ENCODE measurements around the gene SERINC3.
"Not testable (repeated sequence)": the region's sequence is repeated elsewhere in the genome, so short reads cannot be mapped to it uniquely, and the experiment has no call there.

SERINC3 gene

GRCh38 chr20:44521484-44522481 is at the start of gene SERINC3:
SERINC3 (minus strand) TSS chr20:44522070; CDS start chr20:44521951, 119 bp downstream.
- peak; percentile 81 for DNase-seq (ENCODE audit: low read depth)

DNA sequence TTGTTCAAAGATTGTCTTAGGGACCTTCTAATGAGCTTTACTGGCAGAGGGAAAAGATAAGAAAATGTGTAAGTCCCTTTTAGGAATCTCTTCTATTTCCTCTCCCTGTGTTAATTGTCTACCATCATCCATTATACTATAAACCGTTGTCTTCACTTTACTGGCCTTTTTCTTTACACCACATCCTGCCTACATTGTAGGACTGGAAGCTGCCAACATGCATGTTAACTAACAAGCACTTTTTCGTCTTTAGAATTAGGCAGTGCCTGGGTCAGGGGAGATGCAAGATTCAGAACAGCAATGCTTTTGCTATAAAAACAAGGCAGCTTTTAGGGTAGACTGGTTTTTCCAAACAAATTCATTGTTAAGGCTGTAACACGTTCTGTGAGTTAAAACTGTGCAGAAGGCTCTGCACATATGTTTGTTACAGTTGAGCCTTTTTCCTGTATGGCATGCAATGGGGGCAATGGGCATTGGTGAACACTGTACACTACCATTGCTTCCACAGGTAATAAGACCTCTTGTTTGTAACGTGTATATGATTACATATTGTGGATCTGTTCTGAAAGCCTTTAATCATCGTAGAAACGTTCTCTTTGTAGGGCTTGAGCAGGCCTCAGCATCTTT is 49.6 kb upstream of the SERINC3 start:
- DNase-seq (ENCODE audit: low read depth), result no peak

DNA sequence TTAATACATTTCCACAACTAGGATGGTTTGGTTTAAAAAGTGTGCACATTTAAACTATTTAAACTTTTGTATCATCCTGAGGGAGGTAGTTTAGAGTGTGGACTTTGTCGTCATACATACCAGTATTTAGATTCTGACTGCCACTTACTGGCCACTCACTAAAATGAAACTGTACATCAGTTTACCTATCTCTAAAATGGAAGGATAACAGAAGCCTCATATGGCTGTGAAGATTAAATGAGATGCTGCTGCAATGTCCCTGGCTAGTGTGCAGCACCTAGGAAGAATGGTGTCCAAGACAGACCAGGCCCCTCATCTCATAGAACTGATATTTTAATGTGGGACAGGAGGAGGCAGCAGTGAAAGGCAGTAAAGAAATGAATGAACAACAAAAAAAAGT is 48.5 kb upstream of the SERINC3 start:
- no peak for DNase-seq (ENCODE audit: low read depth)

DNA sequence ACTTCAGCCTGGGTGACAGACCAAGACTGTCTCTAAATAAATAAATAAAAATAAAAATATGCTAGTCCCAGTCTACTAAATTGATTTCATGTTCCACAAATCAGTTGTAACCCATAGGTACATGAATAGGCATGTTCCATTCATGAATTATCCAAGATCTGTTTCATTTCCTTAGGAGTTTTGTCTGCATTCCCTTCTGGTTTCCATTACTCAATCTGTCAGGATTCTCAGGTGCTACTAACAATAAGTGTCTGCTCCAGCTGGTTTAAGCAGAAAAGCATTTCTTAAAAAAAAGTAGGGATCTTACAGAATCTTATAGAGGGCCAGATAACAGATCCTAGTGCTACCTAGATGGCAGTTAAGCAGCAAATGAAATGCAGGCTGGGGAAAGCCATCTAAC is 44.9 kb upstream of the SERINC3 start:
- no peak for DNase-seq (ENCODE audit: low read depth)

- DNase-seq (ENCODE audit: low read depth), result no peak
Measured at GRCh38 chr20:44566018-44566417, 44.1 kb upstream of the SERINC3 start.

- DNase-seq (ENCODE audit: low read depth), result no peak
Measured at GRCh38 chr20:44561876-44562275, 40.0 kb upstream of the SERINC3 start.

- DNase-seq (ENCODE audit: low read depth), result not testable (repeated sequence)
Measured at GRCh38 chr20:44560818-44561217, 38.9 kb upstream of the SERINC3 start.

- no peak for DNase-seq (ENCODE audit: low read depth)
Measured at GRCh38 chr20:44560229-44560628, 38.4 kb upstream of the SERINC3 start.

DNA sequence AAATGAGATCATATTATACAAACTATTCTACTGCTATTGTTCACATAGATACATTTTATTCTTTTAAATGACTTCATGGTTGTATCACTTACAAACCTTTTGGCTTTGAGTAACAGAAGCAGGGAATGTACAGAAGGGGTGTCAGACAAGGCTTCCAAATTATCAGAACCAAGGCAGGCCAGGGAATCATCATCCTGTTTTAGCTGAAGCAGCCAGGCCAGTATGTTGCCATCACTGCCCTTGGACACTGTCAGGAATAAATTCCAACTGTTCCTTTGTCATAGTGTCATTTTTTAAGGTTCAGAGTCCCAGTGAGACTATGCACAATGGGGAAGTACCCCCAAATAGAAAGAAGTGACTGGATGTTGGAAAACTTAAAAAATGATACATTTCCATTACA is 37.4 kb upstream of the SERINC3 start:
- no peak for DNase-seq (ENCODE audit: low read depth)

- DNase-seq (ENCODE audit: low read depth), result no peak
Measured at GRCh38 chr20:44552950-44553908, 31.4 kb upstream of the SERINC3 start.

DNA sequence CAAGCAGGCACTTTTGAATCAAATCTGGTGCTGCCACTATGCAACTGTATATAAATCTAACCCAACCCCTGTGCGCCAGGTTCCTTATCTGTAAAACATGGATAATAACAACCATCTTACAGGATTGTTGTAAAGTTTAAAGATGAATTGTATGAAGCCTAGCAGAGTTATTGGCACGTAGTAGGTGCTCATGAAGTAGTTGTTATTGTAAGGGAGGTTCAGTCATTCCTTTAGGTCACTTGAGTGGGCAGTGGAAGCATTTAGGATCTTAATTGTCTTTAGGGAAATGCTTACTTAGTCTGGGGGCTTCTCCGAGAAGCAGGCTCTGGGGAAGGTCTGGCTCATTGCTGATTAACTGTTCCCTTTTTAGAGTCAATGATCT is 30.7 kb upstream of the SERINC3 start:
- DNase-seq (ENCODE audit: low read depth), result no peak

DNA sequence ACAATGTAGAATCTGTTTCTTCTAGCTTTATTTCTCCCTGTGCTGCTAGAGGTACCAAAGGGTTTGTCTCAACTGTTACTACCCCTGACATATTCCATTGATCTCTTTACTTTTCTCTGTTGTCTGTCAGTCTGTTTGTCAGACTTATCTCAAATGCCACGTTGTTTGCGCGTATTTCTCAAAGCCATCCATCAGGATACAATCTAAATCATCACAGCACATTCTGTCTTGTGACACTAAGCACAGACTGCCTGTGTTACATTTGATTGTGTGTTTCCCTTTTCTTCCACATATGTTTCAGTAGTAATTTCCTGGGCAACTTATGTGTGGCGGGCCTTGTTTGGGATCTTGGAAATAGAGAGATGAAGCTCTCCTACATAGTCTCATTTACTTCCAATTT is 30.2 kb upstream of the SERINC3 start:
- DNase-seq (ENCODE audit: low read depth), result no peak

DNA sequence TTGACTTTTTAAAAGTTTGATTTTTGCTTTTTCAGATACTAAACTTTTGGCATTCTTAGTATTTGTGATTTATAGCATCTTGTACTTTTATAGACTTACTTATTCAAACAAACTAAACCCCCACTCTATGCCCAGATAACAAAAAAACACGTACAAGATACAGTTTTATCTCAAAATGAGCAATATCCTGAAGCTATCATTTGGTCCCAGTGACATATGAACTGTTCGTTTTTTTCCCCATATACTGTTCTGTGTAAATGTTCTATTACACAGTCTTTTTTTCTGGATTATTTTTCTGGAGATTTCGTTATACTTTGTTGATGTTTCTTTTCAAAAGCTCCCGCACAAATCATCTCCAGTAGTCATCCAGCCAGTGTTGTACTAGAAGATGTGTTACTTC is 27.3 kb upstream of the SERINC3 start:
- no peak for DNase-seq (ENCODE audit: low read depth)

- DNase-seq (ENCODE audit: low read depth), result no peak
Measured at GRCh38 chr20:44547419-44547818, 25.5 kb upstream of the SERINC3 start.

DNA sequence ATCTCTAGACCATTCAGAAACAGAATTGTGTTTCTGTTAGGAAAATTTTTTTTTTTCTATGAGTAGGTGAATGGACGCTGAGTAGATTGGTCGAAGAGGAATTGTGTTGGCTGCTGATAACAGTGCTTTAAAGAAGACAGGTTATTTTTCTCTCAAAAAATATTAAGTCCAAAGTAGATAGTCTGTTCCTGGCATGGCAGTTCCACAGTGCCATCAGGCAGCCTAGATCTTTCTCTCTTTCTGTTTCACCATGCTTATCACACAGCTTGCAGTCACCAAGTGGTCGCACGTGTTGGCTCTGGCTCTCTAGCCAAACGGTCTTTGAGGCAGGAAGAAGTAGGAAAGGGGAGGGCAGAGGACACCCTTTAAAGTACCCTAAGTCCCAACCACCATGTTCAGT is 22.4 kb upstream of the SERINC3 start:
- DNase-seq (ENCODE audit: low read depth), result no peak

DNA sequence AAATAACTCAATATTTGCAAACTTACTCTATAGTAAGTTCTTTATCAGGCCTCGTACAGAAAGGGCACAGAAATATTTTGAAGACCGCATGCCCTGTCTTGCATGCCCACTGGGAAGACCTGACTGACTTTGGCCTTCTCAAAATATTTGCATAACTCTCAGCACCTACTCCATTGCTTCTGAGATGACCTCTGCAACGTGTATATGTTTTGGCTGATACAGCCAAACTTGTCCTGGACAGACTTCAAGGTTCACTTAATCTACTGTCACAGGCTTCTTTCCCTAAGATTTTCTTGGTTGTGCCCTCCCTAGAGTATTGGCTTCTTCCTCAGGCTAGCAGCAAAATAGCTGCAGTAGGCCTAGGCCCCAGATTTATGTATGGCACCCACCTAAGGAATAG is 21.5 kb upstream of the SERINC3 start:
- DNase-seq (ENCODE audit: low read depth), result no peak

DNA sequence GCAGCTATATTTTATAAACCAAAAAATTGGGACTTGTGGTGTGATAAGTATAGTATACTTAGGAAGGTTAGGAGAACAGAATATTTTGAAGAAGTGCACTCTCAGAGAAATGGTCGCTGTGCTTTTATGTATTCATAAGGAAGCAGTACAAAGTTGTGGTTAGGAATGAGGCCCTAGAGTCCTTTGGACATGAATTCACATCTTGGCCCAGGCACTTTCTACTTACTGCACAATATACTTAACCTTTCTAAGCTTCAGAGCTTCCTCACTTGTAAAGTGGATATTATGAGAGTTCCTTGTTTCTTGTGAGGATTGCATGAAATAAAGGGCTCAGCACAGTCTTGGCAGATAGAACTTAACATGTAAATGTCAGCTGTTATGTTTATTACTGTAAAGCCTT is 21.0 kb upstream of the SERINC3 start:
- DNase-seq (ENCODE audit: low read depth), result no peak

DNA sequence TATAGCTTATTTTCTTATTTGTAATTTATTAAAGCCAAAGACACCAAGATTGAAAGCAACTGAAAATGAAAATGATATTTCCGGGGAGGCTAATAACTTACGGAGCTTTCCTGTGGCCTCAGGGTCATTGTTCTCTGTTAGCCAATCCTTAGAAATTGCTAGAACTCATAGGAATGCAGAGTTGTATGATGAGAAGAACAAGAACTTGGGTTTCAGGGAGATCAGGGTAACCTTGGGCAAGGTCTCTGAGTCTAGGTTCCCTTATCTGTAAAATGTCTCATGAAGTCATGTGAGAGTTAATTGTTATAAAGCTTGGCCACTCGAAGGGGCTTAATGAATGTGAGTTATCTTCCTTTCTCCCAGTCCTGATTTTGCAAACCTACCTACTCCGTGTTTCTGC is 20.1 kb upstream of the SERINC3 start:
- DNase-seq (ENCODE audit: low read depth), result no peak

DNA sequence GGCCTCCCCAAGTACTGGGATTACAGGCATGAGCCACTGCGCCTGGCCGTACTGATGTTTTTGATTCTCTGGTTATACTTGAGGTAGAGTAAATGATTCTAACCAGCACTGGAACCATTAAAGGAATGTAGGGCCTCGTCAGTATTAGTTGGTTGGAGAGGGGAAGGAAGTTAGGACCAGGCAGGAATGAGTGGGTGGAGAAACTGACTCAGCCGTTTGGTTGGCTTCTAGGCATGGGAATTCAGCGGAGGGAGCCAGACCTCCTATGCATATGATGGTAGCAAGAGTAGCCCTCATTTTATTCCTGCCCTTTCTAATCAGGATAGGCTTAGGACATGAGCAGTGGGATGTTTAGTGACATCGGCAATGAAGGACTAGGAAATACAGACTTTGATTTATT is 19.0 kb upstream of the SERINC3 start:
- DNase-seq (ENCODE audit: low read depth), result no peak

GRCh38 chr20:44537993-44538392 is 16.1 kb upstream of the SERINC3 start:
- DNase-seq (ENCODE audit: low read depth), result no peak

DNA sequence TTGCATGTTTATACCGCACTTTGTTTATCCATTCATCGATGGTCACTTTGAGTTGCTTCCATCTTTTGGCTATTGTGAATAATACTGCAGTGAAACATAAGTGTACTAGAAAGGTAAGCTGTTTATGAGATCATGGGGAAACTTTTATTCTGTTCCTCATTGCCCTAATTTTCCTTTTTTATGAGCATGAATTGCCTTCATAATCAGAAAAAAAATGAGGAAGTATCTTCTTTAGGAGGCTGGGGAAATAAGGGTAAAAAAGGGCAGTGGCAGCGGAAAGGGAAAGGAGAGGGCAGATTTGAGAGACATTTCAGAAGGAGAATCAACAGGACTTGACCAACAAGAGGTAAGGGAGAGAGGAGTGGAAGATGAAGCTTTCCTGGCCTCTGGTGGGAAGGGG is 14.3 kb upstream of the SERINC3 start:
- no peak for DNase-seq (ENCODE audit: low read depth)

- DNase-seq (ENCODE audit: low read depth), result no peak
Measured at GRCh38 chr20:44533928-44534327, 12.1 kb upstream of the SERINC3 start.

All from non-pigmented ciliary epithelial cell (primary cell).